HG03469 (cell line): ENCODE measurements around the gene CPXM1.
"Not testable (repeated sequence)": the region's sequence is repeated elsewhere in the genome, so short reads cannot be mapped to it uniquely, and the experiment has no call there.

Source experiments
- ATAC-seq: cut with Tn5 transposase; IDR thresholded peaks from one replicate; pipeline ENCODE4 v1.9.1; 2021; ENCODE audit warnings: mild to moderate bottlenecking, moderate library complexity, moderate number of reproducible peaks; ENCODE audit not compliant: unreplicated experiment

CPXM1 gene

GRCh38 chr20:2822073-2822472, 21.6 kb upstream of the CPXM1 start:
- ATAC-seq: no peak

GRCh38 chr20:2820896-2821869, 20.8 kb upstream of the CPXM1 start:
- ATAC-seq: no peak

GRCh38 chr20:2820084-2820895, 19.9 kb upstream of the CPXM1 start:
- ATAC-seq: no peak

- no peak for ATAC-seq
Observed at GRCh38 chr20:2817891-2818595, 17.6 kb upstream of the CPXM1 start.

GRCh38 chr20:2817341-2817726, 16.9 kb upstream of the CPXM1 start:
- no peak for ATAC-seq

- no peak for ATAC-seq
Observed at GRCh38 chr20:2816583-2817340, 16.3 kb upstream of the CPXM1 start.

- no peak for ATAC-seq
Observed at GRCh38 chr20:2816030-2816582, 15.7 kb upstream of the CPXM1 start, which contains the start of gene TMEM239. Gene TMEM239 (plus strand): TSS chr20:2816364. CDS start chr20:2816555, 191 bp downstream.

GRCh38 chr20:2815242-2815900, 14.9 kb upstream of the CPXM1 start:
- no peak for ATAC-seq

GRCh38 chr20:2814587-2815051, 14.2 kb upstream of the CPXM1 start, which contains the start of gene C20orf141:
Gene C20orf141 (plus strand): TSS chr20:2814987. CDS start chr20:2815185, 198 bp downstream.
- ATAC-seq: no peak

- ATAC-seq: no peak
Observed at GRCh38 chr20:2814076-2814475, 13.6 kb upstream of the CPXM1 start.

- ATAC-seq: no peak
Observed at GRCh38 chr20:2812189-2812588, 11.8 kb upstream of the CPXM1 start.

GRCh38 chr20:2809690-2810089, 9.3 kb upstream of the CPXM1 start:
- ATAC-seq: no peak

GRCh38 chr20:2807929-2808328, 7.5 kb upstream of the CPXM1 start:
- ATAC-seq: not testable (repeated sequence)

- no peak for ATAC-seq
Observed at GRCh38 chr20:2807019-2807418, 6.6 kb upstream of the CPXM1 start.

GRCh38 chr20:2806351-2806701, 5.9 kb upstream of the CPXM1 start:
- ATAC-seq: no peak

GRCh38 chr20:2805689-2806350, 5.4 kb upstream of the CPXM1 start:
- ATAC-seq: no peak

- ATAC-seq: no peak
Observed at GRCh38 chr20:2804852-2805688, 4.6 kb upstream of the CPXM1 start.
